Large intestine (tissue), 3 donors: ENCODE measurements around the gene GPR150. TPM values are rescaled to one million over a fixed set of nuclear protein-coding genes. Genes with fewer than 3 reads are reported as not detected.

ENCODE experiments used
- DNase-seq, 2 donors: peaks; one replicate each; pipeline versions ENCODE4 v3.0.0 to v3.0.0-alpha.2; 2013
- H3K27ac ChIP-seq: one replicate; pipeline ENCODE4 v1.5.1; 2013; ENCODE audit warnings: low read length
- H3K27me3 ChIP-seq: 2 replicates; pipeline ENCODE4 v1.6.1; 2013; ENCODE audit warnings: low read length; ENCODE audit not compliant: control insufficient read depth, insufficient read depth
- H3K36me3 ChIP-seq: 2 replicates; pipeline ENCODE4 v1.6.1; 2013; ENCODE audit warnings: low read length; ENCODE audit not compliant: control insufficient read depth, insufficient read depth
- H3K4me1 ChIP-seq: one replicate; pipeline ENCODE4 v1.6.1; 2013; ENCODE audit warnings: low read length; ENCODE audit not compliant: control insufficient read depth, insufficient read depth
- H3K4me3 ChIP-seq: one replicate; pipeline ENCODE4 v1.5.1; 2013; ENCODE audit warnings: low read length
- H3K9me3 ChIP-seq: one replicate; pipeline ENCODE4 v1.6.1; 2013; ENCODE audit warnings: mild to moderate bottlenecking, low read depth, low read length, moderate library complexity; ENCODE audit not compliant: control insufficient read depth
- WGBS: methylation state at CpG from one replicate; pipeline ENCODE4 v1.1.5; 2013; ENCODE audit warnings: low lambda C conversion rate; ENCODE audit not compliant: insufficient coverage; 5-methylcytosine and 5-hydroxymethylcytosine counted together
- polyA plus RNA-seq: library from polyadenylated mRNA; unstranded; fragments of 120-200 nt; gene quantifications from one replicate; pipeline ENCODE4 v1.2.1, GENCODE V29; 2013

The GPR150 gene
- polyA plus RNA-seq, 1 donor: 0.90 TPM

DNA sequence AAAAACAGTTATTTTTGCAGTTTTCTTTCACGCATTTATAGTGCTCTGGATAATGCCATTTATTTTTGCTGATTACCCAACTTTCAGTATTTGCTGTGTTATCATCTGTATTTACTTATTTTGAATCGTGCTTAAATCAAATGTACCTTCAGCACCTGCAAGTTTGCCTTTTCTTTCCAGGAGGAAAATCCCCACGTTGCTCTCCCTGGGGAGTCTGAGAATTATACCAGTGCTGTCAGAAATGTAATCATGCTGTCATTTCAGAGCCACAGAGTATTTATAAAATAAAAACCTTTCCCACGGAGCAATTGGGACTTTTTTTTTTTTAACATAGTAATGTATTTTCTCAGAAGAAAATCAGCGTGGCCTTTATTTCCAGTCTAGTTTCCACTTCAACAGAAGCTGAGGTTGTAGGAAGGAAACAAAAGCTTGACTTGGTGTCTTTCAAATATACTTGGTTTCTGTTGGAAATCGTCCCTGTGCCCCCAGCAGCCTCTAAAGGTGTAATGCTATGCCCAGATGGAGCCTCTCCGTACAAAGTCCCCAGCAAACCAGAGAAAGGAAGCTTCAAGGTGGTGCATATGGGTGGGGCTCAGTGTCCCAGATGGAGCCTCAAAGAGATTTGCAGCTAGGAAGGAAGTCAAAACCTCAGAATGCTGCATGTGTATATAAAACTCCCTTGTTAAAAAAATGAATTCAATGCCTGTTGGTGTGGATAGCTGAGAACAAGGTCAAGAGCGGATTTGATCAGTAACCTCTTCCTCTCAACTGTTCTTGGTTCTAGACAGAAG, 2.1 kb downstream of the GPR150 start:
- no peak overlapping the region for H3K4me3 ChIP-seq
- 69% methylated on average over 3 of the region's 8 CpGs for WGBS
- H3K27ac ChIP-seq: peak overlapping the region; percentile 46
- H3K27me3 ChIP-seq: peaks cover 17% of the 10 kb centered on the region
- H3K4me1 ChIP-seq: peaks cover 13% of the 10 kb centered on the region
- peak in 1 of 2 donors; percentile 55 for DNase-seq
- no peaks in the 10 kb centered on the region for H3K36me3 ChIP-seq
- peaks cover 4% of the 10 kb centered on the region for H3K9me3 ChIP-seq

DNA sequence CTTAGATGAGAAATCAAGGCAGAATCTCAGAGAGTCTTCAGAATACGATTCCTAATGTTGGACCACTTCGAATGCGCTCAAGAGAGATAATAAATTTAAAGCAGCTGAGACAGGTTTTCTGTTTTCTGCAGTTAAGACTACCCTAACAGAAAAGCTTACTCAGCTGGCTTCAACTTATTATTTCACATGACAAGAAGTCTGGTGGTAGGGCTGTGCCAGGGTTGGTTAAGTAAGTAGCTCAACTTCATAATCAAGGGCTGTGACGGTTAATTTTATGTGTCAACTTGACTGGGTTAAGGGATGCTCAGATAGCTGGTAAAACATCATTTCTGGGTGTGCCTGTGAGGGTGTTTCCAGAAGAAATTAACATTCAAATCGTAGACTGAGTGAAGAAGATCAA, 3.8 kb downstream of the GPR150 start:
- Histone ChIP-seq H3K27ac (no peak overlapping the region), H3K27me3 (peaks cover 15% of the 10 kb centered on the region), H3K36me3 (no peaks in the 10 kb centered on the region), H3K9me3 (peaks cover 4% of the 10 kb centered on the region), H3K4me1 (peaks cover 25% of the 10 kb centered on the region), H3K4me3 (no peak overlapping the region)
- WGBS: 100% methylated on average over 4 of the region's 5 CpGs
- no peak for DNase-seq

DNA sequence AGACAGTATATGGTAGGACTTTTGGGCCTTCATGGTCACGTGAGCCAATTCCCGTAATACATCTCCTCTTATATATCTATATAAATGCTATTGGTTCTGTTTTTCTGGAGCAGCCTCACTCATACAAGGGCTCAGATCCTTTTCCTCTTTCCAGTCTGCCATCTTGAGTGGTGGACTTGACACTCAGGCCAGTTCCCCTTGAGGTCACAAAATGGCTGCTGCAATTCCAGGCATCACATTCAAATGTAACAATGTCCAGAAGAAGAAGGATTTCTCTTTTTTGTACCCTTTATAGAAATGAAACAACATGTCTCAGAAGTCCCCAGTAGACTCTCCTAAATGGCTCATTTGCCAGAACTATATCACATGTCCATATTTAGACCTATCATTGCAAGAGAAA, 4.5 kb downstream of the GPR150 start:
- Histone ChIP-seq H3K36me3 (no peaks in the 10 kb centered on the region), H3K4me3 (no peak overlapping the region), H3K27ac (no peak overlapping the region), H3K27me3 (peaks cover 10% of the 10 kb centered on the region), H3K4me1 (peaks cover 31% of the 10 kb centered on the region), H3K9me3 (peaks cover 4% of the 10 kb centered on the region)
- no CpG with 5 or more reads among the region's 2 CpGs for WGBS
- no peak for DNase-seq

DNA sequence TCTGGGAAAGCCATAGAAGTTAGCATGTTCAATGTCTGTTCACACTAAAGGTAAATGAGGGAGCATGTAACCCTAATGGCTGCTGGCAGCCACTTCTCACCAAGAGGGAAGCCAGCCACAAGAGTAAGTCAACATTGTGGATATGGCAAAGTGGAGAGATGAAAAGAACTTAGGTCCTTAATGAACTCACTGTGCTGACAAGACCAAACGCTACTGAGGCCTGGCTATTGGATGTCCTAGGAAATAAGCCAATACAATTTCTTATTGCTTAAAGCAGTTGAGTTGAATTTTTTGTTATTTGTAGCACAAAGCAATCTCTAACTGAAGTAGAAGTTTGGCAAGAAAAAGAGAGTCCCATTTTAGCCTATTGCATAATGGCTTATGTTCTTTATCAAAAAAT, 6.8 kb downstream of the GPR150 start:
- Histone ChIP-seq H3K9me3 (no peaks in the 10 kb centered on the region), H3K4me3 (no peak overlapping the region), H3K27me3 (no peaks in the 10 kb centered on the region), H3K27ac (no peak overlapping the region), H3K36me3 (no peaks in the 10 kb centered on the region), H3K4me1 (peaks cover 37% of the 10 kb centered on the region)
- 67% methylated on average over 1 of the region's 1 CpG for WGBS
- no peak for DNase-seq

DNA sequence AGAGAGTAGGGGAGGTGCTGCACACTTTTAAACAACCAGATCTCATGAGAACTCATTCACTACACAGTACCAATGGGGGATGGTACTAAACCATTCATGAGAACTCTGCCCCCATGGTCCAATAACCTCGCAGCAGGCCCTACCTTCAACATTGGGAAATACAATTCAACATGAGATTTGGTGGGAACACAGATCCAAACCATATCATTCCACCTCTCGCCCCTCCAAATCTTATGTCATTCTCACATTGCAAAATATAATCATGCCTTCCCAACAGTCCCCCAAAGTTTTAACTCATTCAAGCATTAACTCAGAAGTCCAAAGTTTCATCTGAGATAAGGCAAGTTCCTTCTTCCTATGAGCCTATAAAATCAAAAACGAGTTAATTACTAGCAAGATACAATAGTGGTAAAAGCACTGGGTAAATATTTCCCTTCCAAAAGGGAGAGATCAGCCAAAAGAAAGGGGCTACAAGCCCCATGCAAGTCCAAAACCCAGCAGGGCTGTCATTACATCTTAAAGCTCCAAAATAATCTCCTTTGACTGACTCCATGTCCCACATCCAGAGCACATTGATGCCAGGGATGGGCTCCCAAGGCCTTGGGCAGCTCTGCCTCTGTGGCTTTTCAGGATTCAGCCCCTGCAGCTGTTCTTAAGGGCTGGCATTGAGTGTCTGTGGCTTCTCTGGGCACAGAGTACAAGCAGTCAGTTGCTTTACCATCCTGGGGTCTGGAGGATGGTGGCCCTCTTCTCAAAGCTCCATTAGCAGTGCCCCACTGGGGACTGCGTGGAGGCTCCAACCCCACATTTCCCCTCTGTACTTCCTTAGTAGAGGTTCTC, 8.3 kb downstream of the GPR150 start:
- Histone ChIP-seq H3K27me3 (no peaks in the 10 kb centered on the region), H3K36me3 (no peaks in the 10 kb centered on the region), H3K27ac (peak overlapping the region; percentile 74), H3K9me3 (no peaks in the 10 kb centered on the region), H3K4me1 (peaks cover 31% of the 10 kb centered on the region), H3K4me3 (no peak overlapping the region)
- 17% methylated on average over 1 of the region's 4 CpGs for WGBS
- DNase-seq: peak; percentile 34 to 72

DNA sequence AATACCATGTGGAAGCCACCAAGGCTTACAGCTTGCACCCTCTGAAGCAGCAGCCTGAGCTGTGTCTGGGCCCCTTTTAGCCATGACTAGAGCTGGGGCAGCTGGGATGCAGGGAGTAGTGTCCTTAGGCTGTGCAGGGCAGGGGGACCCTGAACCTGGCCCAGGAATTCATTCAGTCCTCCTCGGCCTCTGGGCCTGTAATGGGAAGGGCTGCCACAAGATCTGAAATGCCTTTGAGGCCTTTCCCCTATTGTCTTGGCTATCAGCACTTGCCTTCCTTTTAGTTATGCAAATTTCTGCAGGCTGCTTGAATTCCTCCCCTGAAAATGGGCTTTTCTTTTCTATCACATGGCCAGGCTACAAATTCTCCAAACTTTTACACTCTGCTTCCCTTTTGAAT, 9.0 kb downstream of the GPR150 start:
- no CpG with 5 or more reads among the region's 1 CpG for WGBS
- no peak overlapping the region for H3K4me3 ChIP-seq
- H3K36me3 ChIP-seq: no peaks in the 10 kb centered on the region
- peaks cover 31% of the 10 kb centered on the region for H3K4me1 ChIP-seq
- no peaks in the 10 kb centered on the region for H3K27me3 ChIP-seq
- DNase-seq: no peak
- H3K9me3 ChIP-seq: no peaks in the 10 kb centered on the region
- peak overlapping the region; percentile 74 for H3K27ac ChIP-seq

DNA sequence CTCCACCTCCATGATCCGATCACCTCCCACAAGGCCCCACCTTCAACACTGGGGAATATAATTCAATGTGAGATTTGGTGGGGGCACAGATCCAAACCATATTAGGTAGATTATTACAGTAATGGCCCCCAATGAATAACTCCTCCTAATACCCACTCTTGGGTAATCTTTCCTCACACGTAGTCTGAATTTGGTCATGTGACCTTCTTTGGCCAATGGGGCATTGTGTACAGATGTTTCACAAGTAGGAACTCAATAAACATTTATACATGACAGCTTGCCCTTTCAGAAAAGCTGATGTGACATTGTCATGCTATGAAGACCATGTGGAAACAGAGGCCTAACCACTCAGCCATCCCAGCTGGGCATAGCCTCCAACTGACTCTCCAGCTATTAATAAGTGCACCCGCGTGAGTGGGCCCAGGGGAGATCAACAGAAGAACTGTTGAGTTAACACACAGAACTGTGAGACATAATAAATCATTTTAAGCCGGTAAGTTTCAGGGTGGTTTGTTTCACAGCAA, 10.6 kb downstream of the GPR150 start:
- Histone ChIP-seq H3K4me1 (peaks cover 31% of the 10 kb centered on the region), H3K9me3 (no peaks in the 10 kb centered on the region), H3K4me3 (no peak overlapping the region), H3K27ac (peak overlapping the region; percentile 88), H3K36me3 (no peaks in the 10 kb centered on the region), H3K27me3 (no peaks in the 10 kb centered on the region)
- WGBS: no CpG with 5 or more reads among the region's 5 CpGs
- DNase-seq: no peak

DNA sequence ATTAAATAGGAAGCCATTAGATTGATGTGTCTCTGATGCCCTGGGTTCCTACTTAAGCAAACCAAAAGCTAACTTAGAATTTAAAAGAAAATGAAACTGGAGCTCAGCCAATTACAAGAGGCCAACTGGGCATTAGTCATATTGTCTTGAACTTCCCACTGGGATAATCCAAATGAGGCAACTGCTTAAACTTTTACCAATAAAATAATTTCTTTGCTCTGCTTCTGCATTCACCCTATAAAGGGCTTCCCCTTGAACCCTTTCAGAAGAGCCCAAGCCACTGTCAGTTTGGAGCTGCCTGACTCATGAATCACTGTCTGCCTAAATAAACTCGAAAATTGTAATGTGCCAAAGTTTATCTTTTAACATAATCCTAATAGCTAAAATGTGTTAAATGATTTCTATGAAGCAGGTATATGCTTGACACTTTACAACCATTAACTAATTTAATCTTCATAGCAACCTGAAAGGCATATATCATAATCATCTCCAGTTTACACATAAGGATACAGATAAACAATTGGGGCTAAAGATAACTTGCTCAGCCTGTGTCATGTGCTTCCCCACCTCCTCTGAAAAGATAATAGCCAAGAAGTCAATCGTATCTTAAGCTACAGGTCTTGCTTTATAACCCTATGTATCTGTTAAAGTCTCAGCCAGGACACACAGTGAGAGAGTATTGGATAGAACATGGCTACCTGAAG, 11.5 kb downstream of the GPR150 start:
- Histone ChIP-seq H3K4me3 (no peak overlapping the region), H3K9me3 (no peaks in the 10 kb centered on the region), H3K36me3 (no peaks in the 10 kb centered on the region), H3K27me3 (no peaks in the 10 kb centered on the region), H3K27ac (peak overlapping the region; percentile 88), H3K4me1 (peaks cover 31% of the 10 kb centered on the region)
- WGBS: 33% methylated on average over 1 of the region's 2 CpGs
- DNase-seq: peak in 1 of 2 donors; percentile 58

DNA sequence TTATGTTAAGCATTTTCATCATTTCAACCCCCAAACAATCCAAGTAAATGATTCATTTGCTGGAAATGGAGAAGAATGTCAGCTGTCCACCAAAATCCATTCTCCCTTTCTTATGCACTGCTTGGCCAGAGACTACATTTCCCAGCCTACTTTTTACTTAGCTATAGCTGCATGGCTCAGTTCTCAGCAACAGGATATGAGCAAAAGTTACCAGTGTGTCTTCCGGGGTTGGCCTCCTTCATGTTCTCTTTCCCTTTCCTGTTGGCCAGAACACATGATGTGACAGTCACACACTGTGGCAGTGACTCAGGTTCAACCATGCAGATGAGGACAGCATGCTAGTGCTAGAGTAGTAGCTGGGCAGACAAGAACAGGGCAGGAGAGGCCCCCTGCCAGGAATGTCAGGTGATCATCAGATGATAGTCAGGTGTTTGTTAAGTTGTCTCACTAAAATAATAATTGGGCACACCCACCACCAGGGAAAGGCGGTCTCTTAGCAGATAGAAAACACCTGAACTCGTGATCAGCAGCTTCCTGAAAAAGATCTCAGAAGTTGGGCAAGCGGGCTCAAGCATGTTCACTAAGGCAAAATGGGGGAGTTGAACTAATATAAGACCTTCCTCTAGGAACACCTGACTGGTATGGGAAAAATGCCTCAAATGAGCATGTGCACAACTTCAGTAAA, 12.2 kb downstream of the GPR150 start:
- peak; percentile 87 to 92 for DNase-seq
- Histone ChIP-seq H3K9me3 (no peaks in the 10 kb centered on the region), H3K27ac (peak overlapping the region; percentile 88)

More for the DNA sequence above, 12.2 kb downstream of the GPR150 start:
- no peaks in the 10 kb centered on the region for H3K36me3 ChIP-seq
- H3K4me1 ChIP-seq: peaks cover 31% of the 10 kb centered on the region
- H3K4me3 ChIP-seq: no peak overlapping the region
- WGBS: 38% methylated on average over 2 of the region's 4 CpGs
- H3K27me3 ChIP-seq: no peaks in the 10 kb centered on the region
